HL-60/S4 treated with retinoic acid at 250 ng/mL for 4 days and 3 days (cell line): Measurements from ENCODE around the gene ACTR8.

ENCODE experiments used
- in situ Hi-C: fragments of 300-500 bp; cut with MboI; formaldehyde crosslinking; loops from 2 replicates; pipeline ENCODE4 v1.7.0; 2022; ENCODE audit warnings: low sequenced_read_pairs

ACTR8 gene

GRCh38 chr3:53865732-53866499 lies 16.0 kb downstream of the ACTR8 start:
- in situ Hi-C loops, result no loop called here

DNA sequence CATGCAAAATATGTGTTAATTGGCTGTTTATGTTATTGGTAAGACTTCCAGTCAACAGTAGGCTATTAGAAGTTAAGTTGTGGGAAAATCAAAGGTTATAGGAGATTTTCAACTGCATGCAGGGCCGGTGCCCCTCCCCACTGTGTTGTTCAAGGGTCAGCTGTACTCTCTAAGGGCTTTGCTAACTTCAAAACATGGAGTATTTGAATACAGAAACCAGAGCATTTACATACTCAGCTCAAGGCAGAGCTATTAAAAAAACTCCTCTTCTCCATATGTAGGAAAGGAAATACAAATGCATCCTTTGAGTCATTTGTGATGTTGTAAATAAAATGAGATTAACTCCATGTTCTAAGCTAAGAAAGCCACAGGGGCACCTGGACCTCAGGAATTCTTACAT lies 18.8 kb downstream of the ACTR8 start:
- in situ Hi-C loops, result no loop called here

- in situ Hi-C loops, result no loop called here
Observed at GRCh38 chr3:53862241-53862640, 19.7 kb downstream of the ACTR8 start.

GRCh38 chr3:53860196-53860595 lies 21.8 kb downstream of the ACTR8 start:
- in situ Hi-C loops, result no loop called here

DNA sequence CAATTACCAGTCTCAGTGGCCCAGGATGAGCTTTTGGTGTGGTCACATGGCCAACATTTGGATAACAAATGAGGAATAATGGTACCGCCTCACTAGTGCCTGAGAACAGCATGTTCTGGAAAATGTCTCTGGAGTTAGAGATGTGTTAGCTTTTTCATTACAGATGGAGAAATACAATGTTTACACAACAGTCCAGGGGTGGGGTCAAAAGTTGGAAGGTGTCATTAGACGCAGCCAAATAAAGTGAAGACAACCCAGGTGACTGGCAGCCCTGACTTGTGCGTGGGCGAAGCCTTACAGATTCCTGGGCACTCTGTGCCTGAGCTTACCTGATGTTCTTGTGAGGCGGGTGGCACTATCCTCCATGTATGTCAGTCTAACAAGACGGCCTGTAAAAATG lies 22.8 kb downstream of the ACTR8 start:
- in situ Hi-C loops, result no loop called here

- in situ Hi-C loops, result no loop called here
Observed at GRCh38 chr3:53858096-53858741, 23.7 kb downstream of the ACTR8 start.

GRCh38 chr3:53856964-53857363 lies 25.0 kb downstream of the ACTR8 start:
- in situ Hi-C loops, result no loop called here

DNA sequence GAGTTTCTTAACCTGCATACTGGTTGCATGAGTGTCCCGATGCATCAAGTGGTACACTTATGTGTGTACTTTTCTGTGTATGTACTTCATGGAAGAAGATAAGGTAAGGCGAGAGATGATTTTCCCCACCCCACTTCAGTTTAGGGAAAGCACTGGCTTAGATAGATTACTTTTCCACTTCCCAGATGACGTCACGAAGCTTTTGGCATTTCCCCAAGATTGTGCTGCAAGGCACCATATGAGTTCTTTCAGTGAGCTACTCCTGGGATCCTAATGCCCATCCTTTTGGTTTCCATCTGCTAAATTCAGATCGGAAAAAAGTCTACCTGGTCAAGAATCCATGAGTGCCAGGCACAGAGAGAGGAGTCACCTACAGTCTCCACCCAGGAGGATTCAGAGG lies 31.1 kb downstream of the ACTR8 start:
- in situ Hi-C loops, result no loop called here

GRCh38 chr3:53849916-53850315 lies 32.0 kb downstream of the ACTR8 start:
- in situ Hi-C loops, result no loop called here

DNA sequence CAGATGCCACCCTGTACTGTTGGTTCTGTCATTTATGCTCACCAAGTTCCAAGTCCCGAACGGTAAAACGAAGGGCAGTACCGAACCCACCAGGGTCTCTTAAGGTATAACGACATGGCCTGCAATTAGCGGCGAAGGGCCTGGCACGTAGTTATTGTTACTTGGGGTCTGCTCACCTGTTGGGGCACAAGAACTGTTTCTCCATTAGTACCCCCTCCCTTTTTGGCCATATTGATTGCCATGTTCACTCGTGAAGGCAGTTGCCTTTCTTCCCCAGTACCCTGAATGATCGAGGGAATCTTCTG lies 35.1 kb downstream of the ACTR8 start:
- in situ Hi-C loops, result no loop called here

GRCh38 chr3:53846134-53846850 lies 35.7 kb downstream of the ACTR8 start, which contains the start of the genes CHDH and IL17RB:
TSS of gene CHDH (minus strand) at chr3:53846419. CDS start at chr3:53824008, 22,411 bp downstream.
TSS of gene IL17RB (plus strand) at chr3:53846568. CDS start at chr3:53846589, 21 bp downstream.
- in situ Hi-C loops, result no loop called here

DNA sequence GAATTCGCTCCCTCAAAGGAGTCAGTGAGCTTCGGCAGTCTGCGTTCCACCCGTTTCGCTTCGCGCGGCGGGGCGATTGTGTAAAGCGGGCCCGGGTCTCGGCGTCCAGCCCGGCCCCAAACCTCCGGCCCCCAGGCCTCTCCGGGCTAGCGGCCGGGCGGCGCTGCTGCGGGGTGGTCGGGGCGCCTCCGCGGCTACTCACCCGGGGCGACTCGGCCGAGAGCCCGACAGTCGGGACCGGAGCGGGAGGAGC lies 36.1 kb downstream of the ACTR8 start:
- in situ Hi-C loops, result no loop called here

- in situ Hi-C loops, result no loop called here
Observed at GRCh38 chr3:53845103-53845880, 36.7 kb downstream of the ACTR8 start.

- in situ Hi-C loops, result no loop called here
Observed at GRCh38 chr3:53844262-53845102, 37.5 kb downstream of the ACTR8 start.

GRCh38 chr3:53843195-53844177 lies 38.5 kb downstream of the ACTR8 start:
- in situ Hi-C loops, result no loop called here

DNA sequence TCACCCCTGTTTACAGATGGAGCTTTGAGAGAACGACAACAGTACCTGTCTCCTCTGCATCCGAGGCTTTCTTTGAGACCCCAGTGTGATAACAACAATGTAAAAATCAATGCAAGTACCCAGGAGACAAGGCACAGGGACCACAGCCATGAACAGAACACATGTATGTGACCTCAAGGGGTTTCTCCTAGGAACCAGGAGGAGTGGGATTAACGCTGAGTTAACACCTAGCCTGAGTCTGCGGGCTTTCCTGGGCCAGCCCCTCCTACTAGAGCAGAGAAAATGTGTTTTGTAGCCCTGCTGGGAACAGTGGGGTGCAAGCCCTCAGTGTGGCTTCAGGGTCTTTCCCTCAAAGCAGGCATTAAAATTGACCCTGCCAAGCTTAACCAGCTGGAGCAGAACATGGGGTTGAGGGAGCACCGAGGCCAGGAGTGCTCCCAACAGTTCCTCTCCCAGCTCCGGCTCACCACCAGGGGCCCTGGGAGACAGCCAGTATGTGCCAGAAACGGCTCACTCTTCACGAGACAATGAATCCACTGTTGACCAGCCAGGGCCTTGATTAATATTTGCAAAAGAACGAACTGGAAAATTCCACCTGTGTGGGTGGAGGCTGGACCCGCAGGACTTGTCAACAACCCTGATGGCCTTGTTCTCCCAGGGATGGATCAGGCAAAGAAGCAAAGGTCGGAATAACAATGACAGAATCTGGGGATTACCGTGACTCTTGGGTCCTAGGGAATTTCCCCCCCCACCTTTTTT lies 39.3 kb downstream of the ACTR8 start:
- in situ Hi-C loops, result no loop called here

DNA sequence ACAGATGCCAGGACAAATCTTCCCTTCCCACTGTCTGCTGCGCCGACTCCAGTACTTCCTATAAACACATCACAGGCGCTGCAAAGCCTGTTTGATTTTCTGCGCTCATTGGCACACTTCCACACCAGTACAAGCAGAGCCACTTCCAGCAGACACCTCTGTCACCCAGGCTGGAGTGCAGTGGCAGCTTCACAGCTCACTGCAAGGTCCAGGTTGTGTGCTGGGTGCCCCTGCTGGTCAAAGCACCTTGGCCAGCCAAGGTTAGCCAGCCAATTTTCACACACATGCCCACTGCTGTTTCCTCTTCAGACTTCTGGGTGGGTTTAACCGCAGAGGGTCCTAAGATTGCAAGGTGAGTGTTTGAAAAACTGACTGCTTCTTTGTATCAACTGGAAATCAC lies 40.7 kb downstream of the ACTR8 start:
- in situ Hi-C loops, result no loop called here

- in situ Hi-C loops, result no loop called here
Observed at GRCh38 chr3:53837331-53837730, 44.6 kb downstream of the ACTR8 start.
